GM12873 (cell line): ENCODE measurements around the gene GPR26.

Experiments
- TF ChIP-seq, protein P1 (sequence below): IDR thresholded peaks from 2 replicates; pipeline ENCODE4 v1.5.1; 2012; ENCODE audit warnings: low read depth, mild to moderate bottlenecking, moderate library complexity, low read length, control low read depth; ENCODE audit not compliant: insufficient read depth; ENCODE audit errors: missing control alignments

GPR26 gene

DNA sequence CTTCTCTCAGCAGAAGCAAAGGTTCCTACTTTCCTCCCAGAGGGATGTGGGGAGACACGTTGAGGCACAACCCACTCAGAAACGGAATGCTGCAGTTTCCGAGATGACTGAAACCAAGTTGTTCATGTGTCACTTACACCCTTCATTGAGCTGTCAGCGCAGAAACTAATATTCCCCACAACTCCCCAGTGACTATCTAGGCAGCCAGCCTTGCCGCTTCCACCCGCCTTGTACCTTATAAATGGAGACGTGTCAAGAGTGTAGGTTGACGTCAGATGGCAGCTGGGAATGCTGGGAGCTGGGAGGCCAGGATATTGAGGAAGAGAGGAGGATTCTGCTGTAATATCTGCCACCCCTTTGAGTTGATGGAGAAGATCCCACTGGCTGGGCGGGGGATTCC is 15.1 kb downstream of the GPR26 start:
- TF ChIP-seq, protein P1, sequence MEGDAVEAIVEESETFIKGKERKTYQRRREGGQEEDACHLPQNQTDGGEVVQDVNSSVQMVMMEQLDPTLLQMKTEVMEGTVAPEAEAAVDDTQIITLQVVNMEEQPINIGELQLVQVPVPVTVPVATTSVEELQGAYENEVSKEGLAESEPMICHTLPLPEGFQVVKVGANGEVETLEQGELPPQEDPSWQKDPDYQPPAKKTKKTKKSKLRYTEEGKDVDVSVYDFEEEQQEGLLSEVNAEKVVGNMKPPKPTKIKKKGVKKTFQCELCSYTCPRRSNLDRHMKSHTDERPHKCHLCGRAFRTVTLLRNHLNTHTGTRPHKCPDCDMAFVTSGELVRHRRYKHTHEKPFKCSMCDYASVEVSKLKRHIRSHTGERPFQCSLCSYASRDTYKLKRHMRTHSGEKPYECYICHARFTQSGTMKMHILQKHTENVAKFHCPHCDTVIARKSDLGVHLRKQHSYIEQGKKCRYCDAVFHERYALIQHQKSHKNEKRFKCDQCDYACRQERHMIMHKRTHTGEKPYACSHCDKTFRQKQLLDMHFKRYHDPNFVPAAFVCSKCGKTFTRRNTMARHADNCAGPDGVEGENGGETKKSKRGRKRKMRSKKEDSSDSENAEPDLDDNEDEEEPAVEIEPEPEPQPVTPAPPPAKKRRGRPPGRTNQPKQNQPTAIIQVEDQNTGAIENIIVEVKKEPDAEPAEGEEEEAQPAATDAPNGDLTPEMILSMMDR: no peak

DNA sequence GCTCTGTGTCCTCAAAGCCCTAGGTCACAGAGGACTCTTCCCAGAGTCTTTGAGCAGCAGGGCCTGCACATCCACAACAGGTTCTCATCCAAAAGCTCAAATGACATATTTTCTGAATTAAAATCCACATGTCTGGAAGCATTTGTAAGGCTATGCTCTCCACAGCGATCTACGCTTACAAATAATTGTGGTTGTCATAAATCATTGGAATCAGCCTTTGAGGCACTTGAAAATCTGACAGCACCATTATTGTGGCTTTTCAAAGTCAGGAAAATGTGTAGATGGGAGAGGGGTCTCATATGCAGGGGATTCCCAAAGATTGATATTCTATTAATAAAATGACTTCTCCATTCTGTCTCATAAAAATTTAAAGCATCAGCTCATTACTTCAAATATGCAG is 16.3 kb downstream of the GPR26 start:
- TF ChIP-seq, protein P1: no peak

DNA sequence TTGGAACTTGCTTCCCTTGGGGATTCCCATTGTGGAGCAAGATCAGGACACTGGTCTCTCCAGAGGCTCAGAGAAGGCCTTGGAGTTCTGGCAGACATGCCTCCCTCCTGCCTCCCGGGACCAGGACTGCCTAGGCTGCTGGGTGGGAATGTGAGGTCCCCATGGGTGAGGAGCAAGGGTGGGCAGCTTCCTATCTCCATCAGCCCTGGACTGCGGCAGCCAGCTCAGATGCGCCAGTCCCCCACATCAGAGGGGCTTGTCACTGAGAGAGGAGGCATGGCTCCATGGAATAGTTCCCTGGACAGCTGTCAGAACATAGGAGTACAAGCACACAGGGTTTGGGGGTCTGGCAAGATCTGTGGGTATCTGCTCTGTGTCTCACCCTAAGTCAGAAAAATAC is 17.3 kb downstream of the GPR26 start:
- TF ChIP-seq, protein P1: no peak

DNA sequence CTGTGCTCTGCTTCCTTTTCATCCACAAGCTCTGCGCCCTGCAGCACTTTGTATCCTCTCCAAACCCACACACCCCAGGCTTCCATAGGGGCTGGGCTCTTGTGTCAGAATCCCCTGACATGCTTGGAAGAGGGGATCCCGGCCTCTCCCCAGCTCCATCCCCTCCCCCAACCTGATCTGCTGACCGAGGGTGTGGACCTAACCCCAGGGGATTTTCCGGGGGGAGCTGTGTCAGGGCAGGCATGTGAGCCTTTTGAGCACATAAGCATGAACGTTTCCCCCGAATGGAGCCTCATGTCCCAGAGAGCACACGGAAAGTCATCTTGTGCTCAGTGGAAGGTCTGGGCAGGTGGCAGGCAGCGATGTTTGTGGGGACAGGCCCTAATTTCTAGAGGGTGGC is 17.7 kb downstream of the GPR26 start:
- TF ChIP-seq, protein P1: no peak

DNA sequence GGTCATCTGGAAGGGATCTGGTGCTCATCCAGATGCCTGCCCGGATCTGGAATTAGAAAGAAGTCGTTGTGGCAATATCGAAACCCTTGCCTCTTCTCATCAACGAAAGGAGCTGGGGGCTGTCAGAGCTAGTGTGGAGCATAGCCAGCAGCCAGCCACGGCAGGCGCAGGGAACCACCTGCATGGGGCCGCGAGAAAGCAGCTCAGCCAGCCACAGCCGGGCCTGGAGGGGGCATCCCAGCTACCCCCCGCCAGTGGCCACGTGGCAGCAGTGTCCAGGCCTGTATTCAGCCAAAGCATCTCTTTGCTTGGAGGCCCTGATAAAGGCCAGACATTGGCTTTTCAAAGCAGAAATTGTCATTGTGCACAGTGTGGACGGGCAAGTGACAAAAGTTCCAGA is 19.1 kb downstream of the GPR26 start:
- TF ChIP-seq, protein P1: no peak

DNA sequence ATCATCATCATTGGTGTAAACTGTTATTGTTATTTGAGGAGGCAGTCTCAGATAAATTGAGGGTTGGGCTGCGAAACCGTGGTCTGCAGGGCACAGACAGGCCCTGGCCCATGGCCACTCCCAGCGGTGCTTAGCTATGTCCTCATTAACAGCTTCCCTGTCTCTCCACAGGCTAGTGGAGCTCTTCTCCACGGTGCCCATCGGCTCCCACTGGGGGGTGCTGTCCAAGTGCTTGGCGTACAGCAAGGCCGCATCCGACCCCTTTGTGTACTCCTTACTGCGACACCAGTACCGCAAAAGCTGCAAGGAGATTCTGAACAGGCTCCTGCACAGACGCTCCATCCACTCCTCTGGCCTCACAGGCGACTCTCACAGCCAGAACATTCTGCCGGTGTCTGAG is 21.6 kb downstream of the GPR26 start:
- TF ChIP-seq, protein P1: no peak

DNA sequence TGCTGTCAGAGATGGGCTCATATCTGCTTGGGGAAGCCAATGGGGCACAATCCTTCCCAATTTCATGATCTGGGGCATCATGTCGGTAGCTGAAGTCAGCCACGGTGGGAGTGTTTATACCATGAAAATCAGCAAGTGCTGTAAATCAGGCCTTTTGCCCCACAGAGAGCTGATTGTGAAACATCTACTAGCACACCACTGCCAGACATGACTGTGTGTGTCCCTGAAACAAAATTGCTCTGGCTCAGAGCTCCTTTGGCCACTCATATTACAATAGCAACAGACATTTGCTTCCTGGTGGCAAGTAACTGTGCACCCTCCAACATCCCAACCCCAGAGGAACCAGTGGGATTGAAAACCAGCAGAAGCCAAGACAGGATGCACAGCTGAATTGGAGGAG is 23.7 kb downstream of the GPR26 start:
- TF ChIP-seq, protein P1: no peak
